ENCODE data around the gene PRKCE.
A peak's percentile ranks its signal among the peaks of the same experiment; 100 is the strongest.

PRKCE gene

GRCh38 chr2:46023165-46023854, 371.8 kb downstream of the PRKCE start:
- DNase-seq: no peak

GRCh38 chr2:46024146-46024779, 372.8 kb downstream of the PRKCE start:
- DNase-seq: no peak

GRCh38 chr2:46025081-46025480, 373.6 kb downstream of the PRKCE start:
- no peak for DNase-seq

DNA sequence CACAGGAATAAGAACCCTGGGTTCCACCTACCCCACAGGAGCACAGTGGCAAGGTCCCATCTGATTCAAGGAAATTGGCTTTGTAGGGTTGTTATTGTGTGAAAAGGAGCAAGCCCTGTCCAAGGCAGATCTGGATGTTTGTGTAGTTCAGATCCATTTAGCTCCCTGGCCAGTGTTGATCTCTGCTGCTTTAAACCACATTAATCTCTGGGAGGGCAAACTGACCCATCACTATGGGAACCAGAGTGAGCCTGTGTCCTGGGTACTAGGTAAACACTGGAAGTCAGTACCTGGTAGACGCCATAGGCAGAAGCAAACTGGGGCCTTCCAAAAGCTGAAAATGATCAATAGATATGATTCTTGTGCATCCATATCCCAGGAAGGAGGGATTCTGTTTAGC, 374.2 kb downstream of the PRKCE start:
- no peak for DNase-seq

DNA sequence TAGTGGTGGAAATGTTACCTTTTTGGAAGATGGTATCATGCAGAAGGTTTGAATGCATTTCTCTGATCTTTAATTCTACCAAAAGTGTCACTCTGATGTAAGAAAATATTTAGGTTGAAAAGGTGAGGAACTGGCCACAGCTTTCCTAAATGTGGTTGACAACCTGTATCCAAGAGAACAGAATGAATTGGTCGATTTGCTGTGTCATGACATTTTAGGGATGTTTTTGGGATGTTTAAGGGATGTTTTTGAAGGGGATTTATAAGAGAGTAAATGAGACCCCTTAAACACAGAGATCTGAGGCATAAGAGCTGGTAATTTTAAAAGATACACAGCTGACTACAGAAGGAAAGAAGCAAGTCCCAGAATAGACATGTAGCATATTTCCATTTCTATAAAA, 375.0 kb downstream of the PRKCE start:
- DNase-seq: no peak

- peak; percentile 64 for DNase-seq
Measured at GRCh38 chr2:46029332-46029811, 377.9 kb downstream of the PRKCE start.

DNA sequence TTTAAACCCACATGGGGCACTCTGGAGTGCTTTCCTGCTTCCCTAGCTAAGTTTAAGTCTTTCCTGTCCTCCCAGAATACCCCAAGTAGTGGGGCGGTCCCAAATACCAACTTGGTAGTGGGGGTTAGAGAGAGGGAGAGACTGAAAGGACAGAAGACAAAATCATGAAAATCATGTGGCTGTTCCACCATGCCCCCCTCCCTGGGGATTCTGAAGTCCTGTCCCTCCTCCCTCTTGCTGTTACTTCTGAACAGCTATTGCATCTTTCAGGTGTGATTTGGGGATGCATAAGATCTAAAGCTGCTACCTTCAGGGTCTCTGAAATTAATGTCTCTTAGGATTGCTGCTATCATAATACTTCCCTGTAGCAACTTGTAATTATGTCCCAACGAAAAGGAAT, 378.9 kb downstream of the PRKCE start:
- no peak for DNase-seq

GRCh38 chr2:46032161-46032813, 380.8 kb downstream of the PRKCE start:
- no peak for DNase-seq

GRCh38 chr2:46032996-46033395, 381.5 kb downstream of the PRKCE start:
- no peak for DNase-seq

DNA sequence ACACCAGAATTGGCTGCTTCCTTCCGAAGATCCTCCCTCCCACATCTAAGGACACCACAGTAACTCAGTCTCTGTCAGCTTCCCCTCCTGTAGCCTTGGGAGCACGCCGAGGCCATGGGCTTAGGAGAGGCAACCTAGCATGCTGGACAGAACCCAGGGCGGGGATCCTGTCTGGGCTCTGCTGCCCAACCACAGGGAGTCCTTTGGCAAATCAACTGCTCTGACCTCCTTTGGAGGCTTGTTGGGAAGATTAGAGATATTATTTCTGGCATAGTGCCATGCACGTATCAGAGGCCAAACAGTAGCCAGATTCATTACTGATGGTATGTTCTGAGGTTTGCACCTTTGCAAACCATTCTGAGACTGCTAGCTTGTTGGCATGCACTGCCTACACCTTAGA, 383.1 kb downstream of the PRKCE start:
- peak; percentile 46 for DNase-seq

- peak; percentile 91 for DNase-seq
Measured at GRCh38 chr2:46036929-46037328, 385.5 kb downstream of the PRKCE start.

GRCh38 chr2:46039543-46040303, 388.2 kb downstream of the PRKCE start:
- DNase-seq: no peak

DNA sequence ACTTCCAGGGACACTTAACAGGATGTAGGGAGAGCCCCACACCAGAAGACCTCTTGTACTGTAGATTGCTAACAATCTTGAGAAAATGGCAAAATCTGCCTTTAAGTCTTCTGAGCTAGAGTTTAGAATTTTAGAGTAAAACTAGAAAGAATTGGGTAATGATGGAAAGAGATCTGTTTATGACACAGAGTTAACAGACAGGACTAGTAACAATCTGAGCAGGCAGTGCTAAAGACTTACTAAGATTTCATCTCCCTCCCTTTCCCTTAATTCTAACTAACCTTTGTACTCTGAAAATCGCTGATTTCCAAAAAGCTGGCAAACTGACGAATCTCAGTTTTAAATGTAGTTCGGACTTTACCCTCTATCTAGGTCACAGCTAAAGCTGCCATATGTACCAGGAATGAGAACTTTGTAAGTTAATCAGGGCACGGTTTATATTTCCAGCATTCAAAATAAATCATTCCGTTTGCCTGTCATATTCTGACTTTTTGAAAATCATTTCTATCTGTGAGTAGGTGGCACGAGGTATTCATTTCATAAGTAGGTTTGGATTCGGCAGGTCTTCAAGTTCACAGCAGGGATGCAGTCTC, 389.2 kb downstream of the PRKCE start:
- no peak for DNase-seq

DNA sequence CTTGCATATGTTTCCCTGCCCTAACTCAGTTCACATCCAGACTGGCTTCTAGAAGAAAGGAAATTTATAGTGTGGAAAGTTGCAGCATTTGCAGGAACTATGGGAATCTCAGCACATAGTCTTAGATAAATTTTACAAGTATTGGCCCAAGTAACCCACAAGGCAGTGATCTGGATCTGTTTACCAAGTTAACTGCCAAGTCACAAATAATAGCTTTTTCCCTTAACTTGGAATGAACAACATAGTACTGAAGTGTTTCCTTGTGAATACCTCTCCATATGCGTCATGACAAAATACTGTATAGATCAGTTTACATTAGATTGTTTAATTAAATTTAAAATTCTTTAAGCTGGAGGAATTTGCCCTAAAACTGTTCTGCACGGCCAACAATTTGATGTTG, 390.0 kb downstream of the PRKCE start:
- DNase-seq: no peak

DNA sequence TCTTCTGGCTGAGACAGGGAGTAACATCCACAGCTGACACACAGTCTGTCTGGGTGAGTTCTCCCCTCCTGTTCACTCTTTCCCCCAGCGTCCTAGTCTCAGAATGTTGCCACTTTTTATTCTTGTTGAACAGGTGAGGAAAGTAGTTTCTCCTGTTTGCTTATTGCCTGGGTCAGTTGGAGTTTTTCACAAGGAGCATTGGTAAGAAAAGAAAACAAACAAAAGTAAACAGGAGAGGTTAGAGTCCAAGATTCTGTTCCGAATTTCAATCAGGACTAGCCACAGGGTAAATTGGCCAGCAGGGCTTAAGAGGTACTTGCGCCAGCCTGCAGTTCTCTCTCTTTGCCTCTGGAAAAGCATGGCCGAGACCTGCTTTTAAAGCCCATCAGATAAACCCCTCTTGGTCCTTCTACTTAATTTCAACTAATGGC, 390.7 kb downstream of the PRKCE start:
- DNase-seq: no peak

DNA sequence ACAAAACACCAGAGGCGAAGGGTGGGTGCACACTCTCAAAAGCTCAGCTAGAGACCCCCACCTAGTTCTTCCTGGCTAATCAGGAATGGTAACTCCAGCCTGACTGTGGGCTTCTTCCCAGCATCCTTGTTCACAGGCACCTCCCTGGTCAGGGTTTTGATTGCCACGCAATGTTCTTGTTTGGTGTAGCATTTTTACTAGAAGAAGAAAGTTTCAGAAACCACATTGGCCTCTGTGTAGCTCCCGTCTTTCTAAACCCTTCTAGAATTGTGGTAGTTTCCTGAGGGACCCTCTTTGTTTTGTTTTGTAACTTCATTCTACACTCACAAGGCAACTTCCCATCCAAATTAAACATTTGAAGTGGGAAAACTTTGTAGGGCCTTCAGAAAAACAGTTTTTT, 391.2 kb downstream of the PRKCE start:
- DNase-seq: no peak

GRCh38 chr2:46045888-46046287, 394.4 kb downstream of the PRKCE start:
- DNase-seq: no peak

DNA sequence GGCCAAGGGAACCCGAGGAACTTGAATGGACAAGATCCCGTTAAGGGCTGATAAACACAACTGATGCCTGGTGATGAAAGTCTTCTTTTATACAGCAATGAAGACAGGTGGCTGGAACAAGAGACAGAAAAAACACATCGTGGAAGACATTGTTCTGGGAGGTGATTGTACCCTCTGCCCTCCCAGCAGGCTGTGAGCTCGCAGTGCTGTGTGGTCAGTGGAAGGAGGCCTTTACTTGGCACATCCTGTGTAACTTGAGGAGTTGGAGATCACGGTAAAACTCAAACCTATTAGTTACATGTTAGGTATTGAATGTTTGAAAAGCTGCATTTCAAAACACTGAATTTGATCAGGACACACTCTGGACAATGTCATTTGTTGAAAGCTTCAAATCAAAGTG, 395.8 kb downstream of the PRKCE start:
- DNase-seq: no peak

DNA sequence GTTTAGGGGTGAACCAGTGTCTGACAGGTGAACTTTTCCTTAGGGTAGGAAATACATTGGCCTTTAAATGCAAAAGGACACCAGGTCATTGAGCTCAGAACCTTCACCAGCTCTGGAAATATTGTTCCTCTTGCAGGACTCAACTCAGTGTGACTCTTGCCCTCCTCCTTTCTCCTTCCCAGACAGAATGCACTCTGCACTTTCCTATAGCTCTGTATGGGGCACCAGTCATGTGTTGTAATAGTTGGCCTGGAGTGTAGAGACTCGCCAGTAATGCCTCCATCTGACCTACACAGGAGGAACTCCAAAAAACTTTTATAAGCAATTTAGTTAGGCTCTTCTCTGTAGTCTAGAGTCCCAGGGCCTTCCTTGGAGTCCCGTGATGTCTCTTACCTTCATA, 397.2 kb downstream of the PRKCE start:
- no peak for DNase-seq

DNA sequence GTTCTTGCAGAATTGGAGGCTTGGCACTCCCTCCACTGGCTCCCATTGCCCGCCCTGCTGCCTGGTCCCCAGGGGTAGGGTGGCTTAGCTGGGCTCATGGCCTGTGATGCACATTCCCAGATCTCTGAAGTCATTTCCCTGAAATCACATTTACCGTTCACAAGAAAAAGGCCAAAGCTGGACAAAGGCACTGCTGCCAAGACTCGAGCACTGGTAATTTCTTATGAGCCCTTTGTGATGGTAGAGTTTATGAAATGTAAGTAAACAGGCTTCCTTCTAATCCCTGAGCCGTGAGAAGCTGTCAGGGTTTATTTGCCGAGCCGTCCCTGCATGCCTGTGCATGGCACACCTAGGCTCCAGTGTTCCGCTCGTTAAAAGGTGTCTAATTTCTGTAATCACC, 398.6 kb downstream of the PRKCE start:
- DNase-seq: no peak

DNA sequence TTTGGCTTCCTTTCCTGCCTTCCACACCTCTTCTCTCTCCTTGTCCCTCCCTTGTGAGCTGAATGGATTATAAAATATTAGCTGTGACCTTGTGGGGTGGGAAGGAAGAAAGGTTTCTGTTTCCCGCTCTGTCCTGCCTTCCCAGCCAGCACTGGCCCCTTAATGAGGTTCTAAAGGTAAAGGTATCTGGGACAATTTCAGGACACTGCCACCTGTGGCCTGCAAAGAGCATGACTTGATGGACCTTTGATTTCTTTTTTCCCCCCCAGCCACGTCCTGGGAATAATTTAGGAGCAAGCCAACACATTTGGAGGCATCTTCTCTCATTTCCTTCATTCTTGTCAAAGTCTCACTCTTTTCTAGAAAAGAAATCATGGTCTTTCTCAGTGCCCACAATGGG, 399.0 kb downstream of the PRKCE start:
- DNase-seq: no peak

DNA sequence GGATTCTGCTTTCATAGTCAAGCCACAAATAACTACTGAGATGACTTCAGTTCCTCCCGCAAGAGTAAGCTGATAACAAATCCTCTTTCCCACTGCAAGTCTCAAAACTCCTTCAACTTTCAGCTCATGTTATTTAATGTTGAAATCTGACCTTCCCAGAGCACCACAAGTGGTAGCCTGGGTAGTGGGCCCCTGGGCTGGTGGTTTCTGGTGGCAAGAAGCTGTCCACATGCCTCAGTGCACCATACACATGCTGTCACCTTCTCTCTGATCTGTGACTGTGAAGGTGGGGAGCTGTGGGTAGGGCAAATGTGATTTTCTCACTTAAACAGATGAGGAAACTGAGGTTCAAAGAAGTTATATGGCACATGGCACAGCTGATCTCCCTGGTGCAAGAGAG, 399.6 kb downstream of the PRKCE start:
- no peak for DNase-seq

GRCh38 chr2:46053564-46053963, 402.1 kb downstream of the PRKCE start:
- DNase-seq: no peak

Measured in fibroblast of skin of back (primary cell).